Measurements from ENCODE around the gene TRPM5.

DNA sequence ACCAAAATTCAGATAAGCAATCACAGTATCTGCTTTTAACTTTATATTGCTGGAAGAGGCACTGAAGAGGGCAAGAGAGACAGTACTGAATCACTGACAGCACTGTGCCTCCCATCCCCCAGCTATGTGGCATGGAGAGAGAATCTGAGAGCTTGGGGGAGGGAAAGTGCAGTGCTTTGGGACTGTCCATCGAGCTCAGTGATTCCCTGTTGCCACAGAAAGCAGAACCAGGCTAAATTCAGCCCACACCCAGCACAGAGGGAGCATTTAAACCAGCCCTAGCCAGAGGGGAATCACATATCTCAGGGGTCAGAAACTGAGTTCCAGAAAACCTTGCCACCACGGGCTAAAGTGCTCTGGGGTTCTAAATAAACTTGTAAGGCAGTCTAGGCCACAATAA, 44.8 kb upstream of the TRPM5 start:
- no peak for TF ChIP-seq POLR2A (IDR thresholded peaks at IDR 0.05)
- no peak for TF ChIP-seq EP300 (IDR thresholded peaks at IDR 0.05)
- no peak for TF ChIP-seq POLR2AphosphoS5 (IDR thresholded peaks at IDR 0.05)
- TF ChIP-seq, protein P1, sequence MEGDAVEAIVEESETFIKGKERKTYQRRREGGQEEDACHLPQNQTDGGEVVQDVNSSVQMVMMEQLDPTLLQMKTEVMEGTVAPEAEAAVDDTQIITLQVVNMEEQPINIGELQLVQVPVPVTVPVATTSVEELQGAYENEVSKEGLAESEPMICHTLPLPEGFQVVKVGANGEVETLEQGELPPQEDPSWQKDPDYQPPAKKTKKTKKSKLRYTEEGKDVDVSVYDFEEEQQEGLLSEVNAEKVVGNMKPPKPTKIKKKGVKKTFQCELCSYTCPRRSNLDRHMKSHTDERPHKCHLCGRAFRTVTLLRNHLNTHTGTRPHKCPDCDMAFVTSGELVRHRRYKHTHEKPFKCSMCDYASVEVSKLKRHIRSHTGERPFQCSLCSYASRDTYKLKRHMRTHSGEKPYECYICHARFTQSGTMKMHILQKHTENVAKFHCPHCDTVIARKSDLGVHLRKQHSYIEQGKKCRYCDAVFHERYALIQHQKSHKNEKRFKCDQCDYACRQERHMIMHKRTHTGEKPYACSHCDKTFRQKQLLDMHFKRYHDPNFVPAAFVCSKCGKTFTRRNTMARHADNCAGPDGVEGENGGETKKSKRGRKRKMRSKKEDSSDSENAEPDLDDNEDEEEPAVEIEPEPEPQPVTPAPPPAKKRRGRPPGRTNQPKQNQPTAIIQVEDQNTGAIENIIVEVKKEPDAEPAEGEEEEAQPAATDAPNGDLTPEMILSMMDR (IDR thresholded peaks at IDR 0.05), result no peak

All from sigmoid colon (tissue), 4 donors.